Panc1 (cell line): Measurements from ENCODE around the gene POC1B. TPM values are rescaled to one million over a fixed set of nuclear protein-coding genes. Genes with fewer than 3 reads are reported as not detected.

Source experiments
- ATAC-seq: fragments of 200-7000 bp; cut with Tn5 transposase; 2 replicates; pipeline ENCODE4 v1.9.1; 2020; ENCODE audit warnings: mild to moderate bottlenecking, moderate library complexity
- BruUV-seq: library from RNA; stranded (reverse); fragments of 400-500 nt; replicated peaks from 2 replicates; lab custom pipeline; 2021; lab: Mats Ljungman, UMichigan
- CTCF ChIA-PET: fragments of 300-600 bp; sonication (Branson Sonifier 250); formaldehyde crosslinking; loops from one replicate; lab custom pipeline; 2022; ENCODE audit warnings: antibody characterized with exemption; lab: Charles Lee
- POLR2A ChIA-PET: fragments of 300-600 bp; sonication (Branson Sonifier 250); formaldehyde crosslinking; loops from one replicate; lab custom pipeline; 2022; ENCODE audit warnings: antibody characterized with exemption; lab: Charles Lee
- DNase-seq: peaks from one replicate; pipeline ENCODE4 v3.0.0-alpha.2; 2010; ENCODE audit warnings: low read depth, low spot score
- H3K27ac ChIP-seq: 2 replicates; pipeline ENCODE4 v1.5.1; 2011; ENCODE audit warnings: mild to moderate bottlenecking, low read length, inconsistent platforms
- H3K27me3 ChIP-seq: fragments of 200-500 bp; sonication (Bioruptor generic); 2 replicates; pipeline ENCODE4 v1.6.0; 2014; ENCODE audit warnings: low read length, inconsistent platforms; ENCODE audit not compliant: control insufficient read depth, insufficient read depth
- H3K36me3 ChIP-seq: fragments of 200-500 bp; sonication (Bioruptor generic); 2 replicates; pipeline ENCODE4 v1.5.1; 2014; ENCODE audit warnings: inconsistent platforms, mild to moderate bottlenecking, low read length, moderate library complexity; ENCODE audit not compliant: control insufficient read depth, insufficient read depth
- H3K4me1 ChIP-seq: 2 replicates; pipeline ENCODE4 v1.5.1; 2011; ENCODE audit warnings: inconsistent platforms, mild to moderate bottlenecking, low read length, moderate library complexity; ENCODE audit not compliant: control insufficient read depth, insufficient read depth
- H3K4me3 ChIP-seq, 2 experiments: 2 replicates each; pipeline ENCODE4 v1.5.1; 2011 to 2012; ENCODE audit warnings: low read depth in 2 of 2, low read length in 2 of 2, mild to moderate bottlenecking in 2 of 2, inconsistent platforms in 1 of 2, moderate library complexity in 1 of 2
- H3K9me3 ChIP-seq: fragments of 200-500 bp; sonication (Bioruptor generic); 2 replicates; pipeline ENCODE4 v1.5.1; 2014; ENCODE audit warnings: low read depth, mild to moderate bottlenecking, inconsistent platforms, low read length, moderate library complexity; ENCODE audit not compliant: control insufficient read depth, insufficient read depth
- CTCF ChIP-seq: fragments of 450-650 bp; IDR thresholded peaks from 2 replicates; pipeline ENCODE4 v1.5.1; 2017; ENCODE audit warnings: mild to moderate bottlenecking
- POLR2AphosphoS5 ChIP-seq: IDR thresholded peaks from 2 replicates; pipeline ENCODE4 v1.6.1; 2012; ENCODE audit warnings: mild to moderate bottlenecking, low read depth, low read length, moderate library complexity
- SIN3A ChIP-seq: IDR thresholded peaks from 2 replicates; pipeline ENCODE4 v1.6.1; 2012; ENCODE audit warnings: low read depth, mild to moderate bottlenecking, low read length, moderate library complexity, borderline replicate concordance; ENCODE audit not compliant: insufficient read depth
- TCF7L2 ChIP-seq: IDR thresholded peaks from 2 replicates; pipeline ENCODE4 v1.6.1; 2011; ENCODE audit warnings: mild to moderate bottlenecking, low read depth, low read length, inconsistent platforms
- in situ Hi-C: cut with HindIII; loops from 2 replicates; pipeline ENCODE4 v1.10.0; 2016; ENCODE audit warnings: low sequenced_read_pairs, low pct_unique_long_range_greater_than_20kb
- intact Hi-C: fragments of 100-400 bp; cut with micrococcal nuclease; formaldehyde crosslinking; loops from one replicate; pipeline ENCODE4 v1.10.0; 2022; ENCODE audit not compliant: unreplicated experiment
- total RNA-seq: library from RNA; stranded (reverse); gene quantifications from one replicate; pipeline ENCODE4 v1.2.1, GENCODE V29; 2021; ENCODE audit not compliant: unreplicated experiment
- TF ChIP-seq, protein P1 (sequence below), 2 experiments: IDR thresholded peaks; 2 replicates each; pipeline ENCODE4 v1.6.1; 2011 to 2012; ENCODE audit warnings: low read depth in 2 of 2, control low read depth in 1 of 2, low read length in 1 of 2, mild to moderate bottlenecking in 1 of 2, moderate library complexity in 1 of 2; ENCODE audit not compliant: insufficient read depth in 1 of 2

POC1B gene
- total RNA-seq, 1 experiment from 2014 or later = 7.3 TPM

GRCh38 chr12:89481213-89481914, 44.5 kb downstream of the POC1B start:
- ChIA-PET CTCF (no interaction called here), POLR2A (no interaction called here)
- no peak for TF ChIP-seq TCF7L2
- TF ChIP-seq CTCF = no peak
- TF ChIP-seq POLR2AphosphoS5 = no peak
- no peak for TF ChIP-seq SIN3A
- TF ChIP-seq, protein P1, sequence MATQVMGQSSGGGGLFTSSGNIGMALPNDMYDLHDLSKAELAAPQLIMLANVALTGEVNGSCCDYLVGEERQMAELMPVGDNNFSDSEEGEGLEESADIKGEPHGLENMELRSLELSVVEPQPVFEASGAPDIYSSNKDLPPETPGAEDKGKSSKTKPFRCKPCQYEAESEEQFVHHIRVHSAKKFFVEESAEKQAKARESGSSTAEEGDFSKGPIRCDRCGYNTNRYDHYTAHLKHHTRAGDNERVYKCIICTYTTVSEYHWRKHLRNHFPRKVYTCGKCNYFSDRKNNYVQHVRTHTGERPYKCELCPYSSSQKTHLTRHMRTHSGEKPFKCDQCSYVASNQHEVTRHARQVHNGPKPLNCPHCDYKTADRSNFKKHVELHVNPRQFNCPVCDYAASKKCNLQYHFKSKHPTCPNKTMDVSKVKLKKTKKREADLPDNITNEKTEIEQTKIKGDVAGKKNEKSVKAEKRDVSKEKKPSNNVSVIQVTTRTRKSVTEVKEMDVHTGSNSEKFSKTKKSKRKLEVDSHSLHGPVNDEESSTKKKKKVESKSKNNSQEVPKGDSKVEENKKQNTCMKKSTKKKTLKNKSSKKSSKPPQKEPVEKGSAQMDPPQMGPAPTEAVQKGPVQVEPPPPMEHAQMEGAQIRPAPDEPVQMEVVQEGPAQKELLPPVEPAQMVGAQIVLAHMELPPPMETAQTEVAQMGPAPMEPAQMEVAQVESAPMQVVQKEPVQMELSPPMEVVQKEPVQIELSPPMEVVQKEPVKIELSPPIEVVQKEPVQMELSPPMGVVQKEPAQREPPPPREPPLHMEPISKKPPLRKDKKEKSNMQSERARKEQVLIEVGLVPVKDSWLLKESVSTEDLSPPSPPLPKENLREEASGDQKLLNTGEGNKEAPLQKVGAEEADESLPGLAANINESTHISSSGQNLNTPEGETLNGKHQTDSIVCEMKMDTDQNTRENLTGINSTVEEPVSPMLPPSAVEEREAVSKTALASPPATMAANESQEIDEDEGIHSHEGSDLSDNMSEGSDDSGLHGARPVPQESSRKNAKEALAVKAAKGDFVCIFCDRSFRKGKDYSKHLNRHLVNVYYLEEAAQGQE (IDR thresholded peaks at IDR 0.05; ENCODE audit: insufficient read depth in 1 of 2, low read depth in 2 of 2, low read length in 1 of 2) = no peak
- no peaks in the 10 kb centered on the region for H3K4me1 ChIP-seq
- no peaks in the 10 kb centered on the region for H3K9me3 ChIP-seq
- intact Hi-C loops = no loop called here
- in situ Hi-C loops = no loop called here
- no TSS peak for BruUV-seq
- no peak for ATAC-seq
- H3K27ac ChIP-seq = no peak overlapping the region
- DNase-seq = no peak
- no peak overlapping the region for H3K4me3 ChIP-seq
- H3K36me3 ChIP-seq = no peaks in the 10 kb centered on the region
- no peaks in the 10 kb centered on the region for H3K27me3 ChIP-seq

DNA sequence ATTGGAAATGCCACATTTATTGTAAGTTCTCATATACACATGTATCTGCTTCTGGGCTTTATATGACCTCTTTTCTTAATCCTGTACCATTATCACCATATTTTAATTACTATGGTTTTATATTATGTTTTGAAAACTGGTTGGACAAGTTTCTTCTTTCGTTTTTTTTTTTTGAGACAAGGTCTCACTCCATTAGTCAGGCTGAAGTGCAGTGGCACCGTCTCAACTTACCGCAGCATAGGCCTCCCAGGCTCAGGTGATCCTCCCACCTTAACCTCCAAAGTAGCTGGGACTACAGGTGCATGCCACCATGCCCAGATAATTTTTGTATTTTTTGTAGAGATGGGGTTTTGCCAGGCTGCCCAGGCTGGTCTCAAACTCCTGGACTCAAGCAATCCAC, 45.9 kb downstream of the POC1B start:
- CTCF ChIA-PET = no interaction called here
- ATAC-seq = no peak
- POLR2A ChIA-PET = no interaction called here
- H3K27me3 ChIP-seq = no peaks in the 10 kb centered on the region
- in situ Hi-C loops (no loop called here), intact Hi-C loops (loop anchor here (5.0 kb wide), 1 partner anchor 32 kb away; no protein-coding TSS in a partner anchor)
- DNase-seq = no peak
- no TSS peak for BruUV-seq
- H3K27ac ChIP-seq = no peak overlapping the region
- TF ChIP-seq CTCF (no peak), SIN3A (no peak), POLR2AphosphoS5 (no peak), TCF7L2 (no peak)
- TF ChIP-seq, protein P1 (IDR thresholded peaks at IDR 0.05; ENCODE audit: insufficient read depth in 1 of 2, low read depth in 2 of 2, low read length in 1 of 2) = no peak
- H3K9me3 ChIP-seq = no peaks in the 10 kb centered on the region
- H3K4me1 ChIP-seq = no peaks in the 10 kb centered on the region
- no peaks in the 10 kb centered on the region for H3K36me3 ChIP-seq
- no peak overlapping the region for H3K4me3 ChIP-seq
